GM21786 (cell line): Measurements from ENCODE around the gene ARFIP2.

Experiments
- ATAC-seq: cut with Tn5 transposase; IDR thresholded peaks from one replicate; pipeline ENCODE4 v1.9.1; 2021; ENCODE audit not compliant: unreplicated experiment

ARFIP2 gene

GRCh38 chr11:6443269-6444003 lies 37.7 kb downstream of the ARFIP2 start:
- peak; percentile 63 for ATAC-seq

DNA sequence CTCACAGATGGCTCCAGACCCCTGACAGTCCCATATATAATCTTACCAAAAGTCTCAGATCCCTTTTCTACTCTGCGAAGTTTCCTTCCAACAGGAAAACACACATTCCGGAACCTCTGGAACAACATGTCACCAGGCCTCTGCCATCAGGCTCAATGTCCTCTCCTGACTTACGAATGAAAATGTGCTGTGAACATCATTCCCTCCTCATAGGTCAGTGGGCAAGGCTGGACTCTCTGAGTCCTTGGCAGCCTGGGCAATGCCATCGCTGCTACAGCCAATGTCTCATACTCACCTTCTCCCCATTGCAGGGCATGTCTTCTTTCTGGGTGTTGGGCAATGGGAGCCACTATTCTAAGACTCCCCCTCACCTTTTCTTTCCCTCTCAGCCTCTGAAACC lies 38.7 kb downstream of the ARFIP2 start:
- ATAC-seq = no peak

GRCh38 chr11:6440906-6441358 lies 40.2 kb downstream of the ARFIP2 start, which contains the start of gene HPX:
Gene HPX (minus strand): TSS chr11:6440987. CDS start chr11:6440963, 24 bp downstream.
- ATAC-seq = no peak

DNA sequence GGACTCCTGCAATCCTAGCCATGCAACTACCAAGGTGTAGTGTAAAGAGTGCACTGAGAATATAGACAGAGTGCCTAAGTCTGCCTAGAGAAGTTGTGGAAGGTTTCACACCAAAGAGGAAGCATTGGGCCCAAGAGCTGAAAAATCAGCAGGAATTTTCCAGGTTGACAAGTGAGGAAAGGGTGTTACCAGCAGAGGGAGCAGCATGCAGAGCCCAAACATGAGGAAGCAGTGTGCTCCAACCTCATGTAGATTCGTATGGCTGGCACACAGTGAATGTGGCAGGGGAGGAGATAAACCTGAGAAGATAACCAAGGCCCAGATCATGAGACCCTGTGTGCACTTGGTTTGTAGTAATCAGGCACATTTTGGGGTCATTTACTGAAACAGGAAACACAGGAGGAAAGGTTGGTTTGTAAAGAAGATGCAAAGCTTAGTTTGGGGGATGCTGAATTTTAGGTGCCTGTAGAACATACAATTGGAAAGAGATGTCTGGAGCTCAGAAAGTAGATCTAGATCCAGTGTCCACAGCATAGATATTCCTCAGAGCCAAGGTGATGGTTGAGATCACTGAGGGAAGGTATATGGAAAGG lies 42.1 kb downstream of the ARFIP2 start:
- no peak for ATAC-seq

DNA sequence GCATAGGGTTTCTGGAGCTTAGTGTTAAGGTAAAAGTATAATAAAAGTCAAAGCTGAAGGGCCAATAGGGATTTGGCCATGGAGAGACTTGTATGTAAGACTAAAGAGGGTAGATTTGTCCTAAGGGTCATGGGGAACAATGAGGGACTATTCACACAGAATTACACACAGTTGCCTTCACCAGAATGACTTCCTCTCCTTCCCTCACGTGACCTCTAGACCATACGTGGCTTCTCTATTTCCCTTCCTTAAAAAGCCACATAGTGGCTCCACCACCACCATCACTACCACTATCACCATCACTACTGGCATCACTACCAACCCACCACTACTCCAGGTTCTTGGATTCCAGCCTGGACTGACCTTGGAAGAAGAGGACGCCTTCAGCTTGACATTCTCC lies 43.1 kb downstream of the ARFIP2 start:
- ATAC-seq = no peak

DNA sequence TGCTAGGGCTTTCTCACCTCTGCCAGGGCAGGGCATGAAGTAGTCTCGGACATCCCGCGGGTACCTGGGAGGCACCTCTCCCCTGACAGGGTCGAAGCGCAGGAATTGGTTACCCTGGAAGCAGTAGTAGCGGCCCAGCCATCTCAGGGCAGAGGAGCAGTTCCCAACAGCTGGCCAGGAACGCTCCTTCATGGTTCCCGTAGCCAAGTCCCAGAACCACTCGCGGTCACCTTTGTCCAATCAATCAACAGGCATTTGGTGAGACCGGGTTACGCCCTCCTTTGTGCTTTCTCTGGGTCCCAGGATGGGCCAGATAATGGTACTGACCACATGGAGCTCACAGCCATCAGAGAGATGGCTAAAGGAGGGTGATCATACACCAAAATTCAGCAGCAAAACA lies 43.7 kb downstream of the ARFIP2 start:
- ATAC-seq = no peak

DNA sequence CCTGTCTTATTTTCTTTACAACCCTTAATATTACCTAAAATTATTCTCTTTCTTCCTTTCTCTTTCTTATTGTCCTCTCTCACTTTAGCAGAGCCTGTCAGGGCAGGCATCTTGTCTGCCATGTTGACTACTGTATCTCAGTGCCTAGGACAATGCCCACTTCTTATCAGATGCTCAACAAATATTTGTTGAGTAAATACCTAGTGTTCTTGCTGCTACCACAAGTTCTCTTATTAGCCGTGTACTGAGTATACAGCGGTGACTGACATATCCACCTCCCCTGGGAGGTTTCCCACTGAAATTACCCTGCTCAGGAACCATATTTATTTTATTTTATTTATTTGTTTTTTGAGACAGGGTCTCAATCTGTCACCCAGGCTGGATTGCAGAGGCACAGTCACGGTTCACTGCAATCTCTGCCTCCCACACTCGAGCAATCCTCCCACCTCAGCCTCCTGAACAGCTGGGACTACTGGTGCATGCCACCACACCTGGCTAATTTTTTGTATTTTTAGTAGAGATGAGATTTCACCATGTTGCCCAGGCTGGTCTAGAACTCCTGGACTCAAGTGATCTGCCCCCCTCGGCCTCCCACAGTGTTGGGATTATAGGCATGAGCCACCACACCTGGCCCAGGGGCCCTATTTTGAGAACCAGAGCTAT lies 47.0 kb downstream of the ARFIP2 start:
- ATAC-seq = no peak

DNA sequence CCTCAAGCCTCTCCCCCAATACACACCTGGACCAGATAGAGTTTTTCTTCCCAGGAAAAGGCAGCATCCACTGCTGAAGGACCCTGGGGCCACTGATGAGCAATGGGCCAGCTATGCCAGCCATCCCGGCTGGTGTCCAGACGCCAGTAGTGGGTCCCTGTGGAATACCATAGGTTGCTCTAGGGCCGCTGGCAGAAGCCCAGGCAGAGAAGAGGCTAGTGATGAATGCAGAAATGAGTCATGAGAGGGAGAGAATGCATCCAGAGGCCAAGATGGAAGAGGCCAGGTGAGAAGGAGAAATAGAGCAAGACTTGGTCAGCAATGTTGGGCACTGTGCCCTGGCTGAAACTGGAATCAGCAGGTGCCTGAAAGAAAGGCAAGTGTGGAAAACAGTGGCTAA lies 49.3 kb downstream of the ARFIP2 start:
- ATAC-seq = no peak

DNA sequence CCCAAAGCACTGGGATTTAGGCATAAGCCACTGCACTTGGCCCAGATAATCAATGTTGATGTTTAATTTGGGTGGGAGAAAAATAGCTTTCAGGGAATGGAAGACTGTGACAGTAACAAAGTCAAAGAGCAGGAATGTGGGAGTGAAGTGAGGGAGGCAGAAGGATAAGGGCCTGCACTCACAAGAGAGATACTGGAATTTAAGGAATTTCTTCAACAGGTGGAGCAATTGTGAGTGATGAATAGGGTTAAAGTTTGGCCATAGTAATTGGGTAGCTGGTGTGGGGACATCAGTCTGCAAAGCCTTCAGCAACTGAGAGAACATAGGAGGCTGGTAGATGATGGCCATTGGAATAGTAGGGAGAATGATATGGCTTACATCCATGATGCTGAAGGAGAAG lies 53.6 kb downstream of the ARFIP2 start:
- no peak for ATAC-seq
